Neural cell (in vitro differentiated cells): Measurements from ENCODE around the gene GBE1. TPM values are rescaled to one million over a fixed set of nuclear protein-coding genes. Genes with fewer than 3 reads are reported as not detected.

Experiments
- H2AFZ ChIP-seq: fragments of 200-600, 300-800 bp; sonication (generic), shearing (Covaris generic); 2 replicates; pipeline ENCODE4 v1.6.0; 2014; ENCODE audit warnings: low read depth, mild to moderate bottlenecking, antibody characterized with exemption, low read length, moderate library complexity
- H3F3A ChIP-seq: fragments of 200-600 bp; shearing (Covaris generic); 2 replicates; pipeline ENCODE4 v1.6.1; 2016; ENCODE audit warnings: mild to moderate bottlenecking, moderate library complexity, mixed read lengths, antibody characterized with exemption, low read length; ENCODE audit not compliant: insufficient read depth, poor library complexity, severe bottlenecking
- H3K27ac ChIP-seq: fragments of 200-600, 300-800 bp; sonication (generic), shearing (Covaris generic); 2 replicates; pipeline ENCODE4 v1.5.1; 2014; ENCODE audit warnings: mild to moderate bottlenecking, low read length, moderate library complexity
- H3K27me3 ChIP-seq: fragments of 300-800, 200-600 bp; sonication (generic), shearing (Covaris generic); 2 replicates; pipeline ENCODE4 v1.6.0; 2014; ENCODE audit warnings: mild to moderate bottlenecking, low read depth, low read length, moderate library complexity; ENCODE audit not compliant: insufficient read depth
- H3K36me3 ChIP-seq: fragments of 300-800, 200-600 bp; sonication (generic), shearing (Covaris generic); 2 replicates; pipeline ENCODE4 v1.5.1; 2014; ENCODE audit warnings: mild to moderate bottlenecking, antibody characterized with exemption, low read length, moderate library complexity; ENCODE audit not compliant: insufficient read depth
- H3K4me2 ChIP-seq: fragments of 300-800, 200-600 bp; sonication (generic), shearing (Covaris generic); 2 replicates; pipeline ENCODE4 v1.6.0; 2014; ENCODE audit warnings: mild to moderate bottlenecking, low read length
- H3K4me3 ChIP-seq: fragments of 300-800, 200-600 bp; sonication (generic), shearing (Covaris generic); 2 replicates; pipeline ENCODE4 v1.5.1; 2014; ENCODE audit warnings: mild to moderate bottlenecking, low read length, moderate library complexity
- H3K79me2 ChIP-seq: fragments of 200-600 bp; shearing (Covaris generic); replicated peaks from 2 replicates; pipeline ENCODE4 v1.6.0; 2014; ENCODE audit warnings: mild to moderate bottlenecking, low read length, moderate library complexity; ENCODE audit not compliant: insufficient read depth
- H3K9ac ChIP-seq: fragments of 300-800, 200-600 bp; sonication (generic), shearing (Covaris generic); 2 replicates; pipeline ENCODE4 v1.6.1; 2016; ENCODE audit warnings: mild to moderate bottlenecking, low read length, mixed read lengths
- H3K9me2 ChIP-seq: fragments of 200-600 bp; shearing (Covaris generic); 2 replicates; pipeline ENCODE4 v1.6.1; 2016; ENCODE audit warnings: mild to moderate bottlenecking, low read length, mixed read lengths; ENCODE audit not compliant: insufficient read depth
- H3K9me3 ChIP-seq: fragments of 200-600, 300-800 bp; sonication (generic), shearing (Covaris generic); 2 replicates; pipeline ENCODE4 v1.6.1; 2016; ENCODE audit warnings: mild to moderate bottlenecking, mixed run types, low read length, moderate library complexity, mixed read lengths
- H4K20me1 ChIP-seq: fragments of 200-600 bp; shearing (Covaris generic); 2 replicates; pipeline ENCODE4 v1.6.1; 2016; ENCODE audit warnings: mild to moderate bottlenecking, mixed run types; ENCODE audit not compliant: insufficient read depth
- CTCF ChIP-seq: fragments of 450-650 bp; IDR thresholded peaks from 2 replicates; pipeline ENCODE4 v1.5.1; 2014; ENCODE audit warnings: antibody characterized with exemption, mild to moderate bottlenecking, moderate library complexity; ENCODE audit not compliant: poor library complexity, severe bottlenecking
- EP300 ChIP-seq: fragments of 450-650 bp; conservative IDR thresholded peaks from 2 replicates; pipeline ENCODE4 v1.6.1; 2014; ENCODE audit warnings: antibody characterized with exemption, mild to moderate bottlenecking, moderate library complexity; ENCODE audit not compliant: poor library complexity, severe bottlenecking
- EZH2 ChIP-seq: fragments of 200-600, 300-800 bp; shearing (Covaris generic), sonication (generic); IDR thresholded peaks from 2 replicates; pipeline ENCODE4 v1.6.1; 2014; ENCODE audit warnings: antibody characterized with exemption, low read length, borderline replicate concordance, mild to moderate bottlenecking; ENCODE audit not compliant: insufficient read depth, poor library complexity, severe bottlenecking
- MXI1 ChIP-seq: fragments of 450-650 bp; conservative IDR thresholded peaks from 2 replicates; pipeline ENCODE4 v1.6.1; 2014; ENCODE audit warnings: antibody characterized with exemption, mild to moderate bottlenecking; ENCODE audit not compliant: poor library complexity, severe bottlenecking
- POLR2AphosphoS5 ChIP-seq: IDR thresholded peaks from 2 replicates; pipeline ENCODE4 v1.6.1; 2012
- RAD21 ChIP-seq: fragments of 450-650 bp; conservative IDR thresholded peaks from 2 replicates; pipeline ENCODE4 v1.6.1; 2014; ENCODE audit warnings: antibody characterized with exemption, mild to moderate bottlenecking, moderate library complexity
- REST ChIP-seq: IDR thresholded peaks from 2 replicates; pipeline ENCODE4 v1.6.1; 2012; ENCODE audit warnings: borderline replicate concordance
- SMC3 ChIP-seq: fragments of 450-650 bp; conservative IDR thresholded peaks from 2 replicates; pipeline ENCODE4 v1.6.1; 2014; ENCODE audit warnings: antibody characterized with exemption, mild to moderate bottlenecking, moderate library complexity; ENCODE audit not compliant: poor library complexity
- TAF1 ChIP-seq: IDR thresholded peaks from 2 replicates; pipeline ENCODE4 v1.6.1; 2012; ENCODE audit warnings: low read depth
- polyA plus RNA-seq: library from polyadenylated mRNA; depleted of rRNA; stranded (reverse); fragments of >200 nt; gene quantifications from 2 replicates; pipeline ENCODE4 v1.2.3, GENCODE V29; 2014

Gene GBE1
- polyA plus RNA-seq, 1 donor from 2014 or later: 2.4 TPM

- no peak overlapping the region for H2AFZ ChIP-seq
- no peaks in the 10 kb centered on the region for H4K20me1 ChIP-seq
- H3K36me3 ChIP-seq: no peaks in the 10 kb centered on the region
- TF ChIP-seq SMC3 (no peak), MXI1 (no peak), POLR2AphosphoS5 (no peak), EZH2 (no peak), REST (no peak), EP300 (no peak)
- no peaks in the 10 kb centered on the region for H3K79me2 ChIP-seq
- H3K27ac ChIP-seq: no peak overlapping the region
- no peaks in the 10 kb centered on the region for H3K9me3 ChIP-seq
- no peak overlapping the region for H3K4me2 ChIP-seq
- H3F3A ChIP-seq: no peaks in the 10 kb centered on the region
- H3K27me3 ChIP-seq: no peaks in the 10 kb centered on the region
- H3K9ac ChIP-seq: no peak overlapping the region
- H3K9me2 ChIP-seq: no peaks in the 10 kb centered on the region
- no peak overlapping the region for H3K4me3 ChIP-seq
These were observed 37.6 kb downstream of the GBE1 start for GRCh38 chr3:81723732-81724313.

- Histone ChIP-seq H4K20me1 (no peaks in the 10 kb centered on the region), H3K79me2 (no peaks in the 10 kb centered on the region), H2AFZ (no peak overlapping the region), H3K9me2 (no peaks in the 10 kb centered on the region), H3K27ac (no peak overlapping the region), H3K4me2 (no peak overlapping the region), H3K9ac (no peak overlapping the region), H3K9me3 (no peaks in the 10 kb centered on the region), H3F3A (no peaks in the 10 kb centered on the region), H3K4me3 (no peak overlapping the region), H3K36me3 (no peaks in the 10 kb centered on the region), H3K27me3 (no peaks in the 10 kb centered on the region)
- no peak for TF ChIP-seq EZH2
These were observed 43.1 kb downstream of the GBE1 start for GRCh38 chr3:81718311-81718710.

- H2AFZ ChIP-seq: no peak overlapping the region
- H3K79me2 ChIP-seq: no peaks in the 10 kb centered on the region
These were observed 44.5 kb downstream of the GBE1 start for GRCh38 chr3:81716870-81717509.

More at GRCh38 chr3:81716870-81717509, 44.5 kb downstream of the GBE1 start:
- Histone ChIP-seq H3K27me3 (no peaks in the 10 kb centered on the region), H3K27ac (no peak overlapping the region), H3K9me3 (no peaks in the 10 kb centered on the region), H4K20me1 (no peaks in the 10 kb centered on the region), H3K4me3 (no peak overlapping the region), H3K36me3 (no peaks in the 10 kb centered on the region), H3F3A (no peaks in the 10 kb centered on the region), H3K9me2 (no peaks in the 10 kb centered on the region), H3K9ac (no peak overlapping the region), H3K4me2 (no peak overlapping the region)
- TF ChIP-seq EZH2: no peak
- TF ChIP-seq REST: no peak
- no peak for TF ChIP-seq SMC3
- TF ChIP-seq EP300: no peak
- no peak for TF ChIP-seq CTCF
- TF ChIP-seq MXI1: no peak
- TF ChIP-seq RAD21: no peak
- TF ChIP-seq POLR2AphosphoS5: no peak
- no peak for TF ChIP-seq TAF1
